SH-SY5Y (cell line): ENCODE measurements around the gene CAMLG.

Experiments
- GATA2 ChIP-seq: IDR thresholded peaks from 2 replicates; pipeline ENCODE4 v1.6.1; 2011; ENCODE audit warnings: mild to moderate bottlenecking, low read depth, low read length
- GATA3 ChIP-seq: IDR thresholded peaks from 2 replicates; pipeline ENCODE4 v1.6.1; 2011; ENCODE audit warnings: low read depth, mild to moderate bottlenecking, low read length, moderate library complexity

- TF ChIP-seq GATA2: no peak
- no peak for TF ChIP-seq GATA3
Measured at GRCh38 chr5:134784241-134784920, 46.0 kb downstream of the CAMLG start.
